CD14-positive monocyte (primary cell): Measurements from ENCODE around the gene ARHGAP18. TPM values are rescaled to one million over a fixed set of nuclear protein-coding genes. Genes with fewer than 3 reads are reported as not detected.

Source experiments
- DNase-seq, 3 donors: peaks; one replicate each; pipeline ENCODE4 v3.0.0-alpha.2; 2011 to 2022
- H2AFZ ChIP-seq: 2 replicates; pipeline ENCODE4 v1.6.0; 2012; ENCODE audit warnings: mild to moderate bottlenecking, low read depth, low read length, inconsistent platforms; ENCODE audit not compliant: insufficient read depth, poor library complexity, severe bottlenecking
- H3K27ac ChIP-seq, 2 donors: 1 replicate in 1 of 2; 2 replicates in 1 of 2; pipeline ENCODE4 v1.5.1; 2012 to 2013; ENCODE audit warnings: low read length in 2 of 2, control low read depth in 1 of 2, inconsistent platforms in 1 of 2, low read depth in 1 of 2, mild to moderate bottlenecking in 1 of 2
- H3K27me3 ChIP-seq, 2 donors: one replicate each; pipeline versions ENCODE4 v1.6.0 to v1.6.1; 2011 to 2013; ENCODE audit warnings: low read length in 2 of 2; ENCODE audit not compliant: control insufficient read depth in 2 of 2, insufficient read depth in 2 of 2
- H3K36me3 ChIP-seq, 2 donors: replicated peaks in 1 of 2; 1 replicate in 1 of 2; 2 replicates in 1 of 2; pipeline versions ENCODE4 v1.5.1 to v1.6.1; 2012 to 2013; ENCODE audit warnings: low read length in 2 of 2, control low read depth in 1 of 2, inconsistent platforms in 1 of 2, mild to moderate bottlenecking in 1 of 2; ENCODE audit not compliant: insufficient read depth in 2 of 2, control insufficient read depth in 1 of 2
- H3K4me1 ChIP-seq, 2 donors: 1 replicate in 1 of 2; 2 replicates in 1 of 2; pipeline versions ENCODE4 v1.5.1 to v1.6.1; 2012 to 2013; ENCODE audit warnings: low read length in 2 of 2, control low read depth in 1 of 2, inconsistent platforms in 1 of 2, mild to moderate bottlenecking in 1 of 2, moderate library complexity in 1 of 2; ENCODE audit not compliant: insufficient read depth in 2 of 2, control insufficient read depth in 1 of 2
- H3K4me2 ChIP-seq: replicated peaks from 2 replicates; pipeline ENCODE3; 2012; ENCODE audit warnings: low read length, moderate library complexity, mild to moderate bottlenecking; ENCODE audit not compliant: poor library complexity, severe bottlenecking; ENCODE audit errors: extremely low read depth
- H3K4me3 ChIP-seq, 3 experiments: fragments of 200-600 bp in 1 of 3; sonication (generic) in 1 of 3; replicated peaks in 1 of 3; 1 replicate in 2 of 3; 2 replicates in 1 of 3; pipeline ENCODE4 v1.5.1; 2011 to 2013; ENCODE audit warnings: low read length in 3 of 3, mild to moderate bottlenecking in 3 of 3, control low read depth in 2 of 3, low read depth in 2 of 3, inconsistent platforms in 1 of 3, moderate library complexity in 1 of 3
- H3K79me2 ChIP-seq: 2 replicates; pipeline ENCODE4 v1.6.0; 2012; ENCODE audit warnings: mild to moderate bottlenecking, control low read depth, inconsistent platforms, low read length, moderate library complexity; ENCODE audit not compliant: insufficient read depth
- H3K9ac ChIP-seq: 2 replicates; pipeline ENCODE4 v1.6.0; 2017; ENCODE audit warnings: low read length, mild to moderate bottlenecking; ENCODE audit not compliant: insufficient read depth, poor library complexity, severe bottlenecking
- H3K9me3 ChIP-seq, 2 donors: replicated peaks in 1 of 2; 1 replicate in 1 of 2; 2 replicates in 1 of 2; pipeline versions ENCODE4 v1.5.1 to v1.6.1; 2012 to 2013; ENCODE audit warnings: low read length in 2 of 2, control low read depth in 1 of 2; ENCODE audit not compliant: control insufficient read depth in 1 of 2, insufficient read depth in 1 of 2
- H4K20me1 ChIP-seq: 2 replicates; pipeline ENCODE4 v1.6.0; 2012; ENCODE audit warnings: mild to moderate bottlenecking, low read length, control low read depth, moderate library complexity; ENCODE audit not compliant: insufficient read depth
- H3K27ac Mint-ChIP-seq, 7 donors: one replicate each; pipeline ENCODE4 v1.8.0; 2020; ENCODE audit warnings: mild to moderate bottlenecking in 7 of 7, mixed read lengths in 7 of 7, moderate library complexity in 6 of 7, inconsistent platforms in 2 of 7
- H3K27me3 Mint-ChIP-seq, 3 donors: one replicate each; pipeline ENCODE4 v1.8.0; 2021 to 2022; ENCODE audit warnings: low read depth in 3 of 3, mild to moderate bottlenecking in 3 of 3, mixed read lengths in 3 of 3, moderate library complexity in 3 of 3, inconsistent platforms in 1 of 3
- H3K36me3 Mint-ChIP-seq, 2 donors: one replicate each; pipeline ENCODE4 v1.8.0; 2020; ENCODE audit warnings: mixed read lengths in 2 of 2, inconsistent platforms in 1 of 2, mild to moderate bottlenecking in 1 of 2
- H3K4me1 Mint-ChIP-seq: one replicate; pipeline ENCODE4 v1.8.0; 2020; ENCODE audit warnings: mild to moderate bottlenecking, mixed read lengths
- H3K4me3 Mint-ChIP-seq, 2 donors: one replicate each; pipeline ENCODE4 v1.8.0; 2020; ENCODE audit warnings: mild to moderate bottlenecking in 2 of 2, mixed read lengths in 2 of 2, moderate library complexity in 1 of 2
- H3K9me3 Mint-ChIP-seq, 7 donors: one replicate each; pipeline ENCODE4 v1.8.0; 2020 to 2022; ENCODE audit warnings: mixed read lengths in 7 of 7, mild to moderate bottlenecking in 6 of 7, moderate library complexity in 6 of 7, inconsistent platforms in 2 of 7
- CTCF ChIP-seq: fragments of 200-600 bp; IDR thresholded peaks from one replicate; pipeline ENCODE4 v1.8.0; 2022; ENCODE audit warnings: antibody characterized with exemption, mild to moderate bottlenecking
- WGBS: methylation state at CpG from one replicate; pipeline ENCODE4 v1.1.5; 2013; ENCODE audit warnings: missing lambda C conversion rate; ENCODE audit not compliant: insufficient coverage; 5-methylcytosine and 5-hydroxymethylcytosine counted together
- intact Hi-C, 2 donors: fragments of 100-400 bp; cut with micrococcal nuclease; formaldehyde crosslinking; loops; one replicate each; pipeline versions ENCODE4 v1.15.0 to v1.15.1; 2023
- polyA plus RNA-seq, 3 donors: library from polyadenylated mRNA; depleted of rRNA in 1 of 3; unstranded in 2 of 3; stranded (reverse) in 1 of 3; fragments of 300-500 nt in 2 of 3; fragments of >200 nt in 1 of 3; fragmentation: Illumina TruSeq in 2 of 3; gene quantifications; 1 replicate in 2 of 3; 2 replicates in 1 of 3; pipeline ENCODE4 v1.2.3, GENCODE V29; 2012 to 2021

ARHGAP18 gene
- polyA plus RNA-seq, 3 donors = 3.7 to 5.6 (median 3.8) TPM

- H3K4me3 Mint-ChIP-seq = no peak overlapping the region
- no peak overlapping the region for H3K27ac Mint-ChIP-seq
- Histone ChIP-seq H3K4me3 (no peak overlapping the region), H3K79me2 (no peaks in the 10 kb centered on the region), H4K20me1 (no peaks in the 10 kb centered on the region), H3K36me3 (peaks cover 0 to 21% of the 10 kb centered on the region in 2 donors), H3K4me2 (no peak overlapping the region), H3K4me1 (no peaks in the 10 kb centered on the region), H3K27me3 (no peaks in the 10 kb centered on the region), H3K27ac (no peak overlapping the region), H2AFZ (no peak overlapping the region), H3K9ac (no peak overlapping the region), H3K9me3 (no peaks in the 10 kb centered on the region)
- no peak for DNase-seq
- H3K36me3 Mint-ChIP-seq = peaks cover 9 to 25% of the 10 kb centered on the region in 2 donors
- WGBS = no CpG with 5 or more reads among the region's 3 CpGs
- no peak for TF ChIP-seq CTCF
- no peaks in the 10 kb centered on the region for H3K4me1 Mint-ChIP-seq
- H3K9me3 Mint-ChIP-seq = peaks cover 0 to 2% (median 0%) of the 10 kb centered on the region in 7 donors
- H3K27me3 Mint-ChIP-seq = no peaks in the 10 kb centered on the region
- intact Hi-C loops = loop anchor here in 1 of 2 donors (10.0 kb wide), 1 partner anchor 342 kb away; no protein-coding TSS in a partner anchor
These were observed 116.8 kb downstream of the ARHGAP18 start for GRCh38 chr6:129593233-129593564.

GRCh38 chr6:129592516-129593232, 117.3 kb downstream of the ARHGAP18 start:
- no peak overlapping the region for H3K27ac Mint-ChIP-seq
- no peak overlapping the region for H3K4me3 ChIP-seq
- H3K4me1 Mint-ChIP-seq = no peaks in the 10 kb centered on the region
- no peak for TF ChIP-seq CTCF
- no peak overlapping the region for H3K27ac ChIP-seq
- H3K79me2 ChIP-seq = no peaks in the 10 kb centered on the region
- H2AFZ ChIP-seq = no peak overlapping the region
- no CpG with 5 or more reads among the region's 6 CpGs for WGBS
- H3K4me3 Mint-ChIP-seq = no peak overlapping the region
- no peak for DNase-seq
- H3K9me3 Mint-ChIP-seq = peaks cover 0 to 7% (median 2%) of the 10 kb centered on the region in 7 donors
- no peaks in the 10 kb centered on the region for H3K9me3 ChIP-seq
- H3K27me3 Mint-ChIP-seq = no peaks in the 10 kb centered on the region
- intact Hi-C loops = loop anchor here in 1 of 2 donors (10.0 kb wide), 1 partner anchor 342 kb away; no protein-coding TSS in a partner anchor
- no peak overlapping the region for H3K9ac ChIP-seq
- peaks cover 9 to 28% of the 10 kb centered on the region in 2 donors for H3K36me3 Mint-ChIP-seq
- H3K36me3 ChIP-seq = peaks cover 0 to 21% of the 10 kb centered on the region in 2 donors
- H4K20me1 ChIP-seq = no peaks in the 10 kb centered on the region
- H3K4me1 ChIP-seq = no peaks in the 10 kb centered on the region
- no peak overlapping the region for H3K4me2 ChIP-seq
- no peaks in the 10 kb centered on the region for H3K27me3 ChIP-seq
